K562 (cell line): ENCODE measurements around the gene EEPD1. TPM values are rescaled to one million over a fixed set of nuclear protein-coding genes. Genes with fewer than 3 reads are reported as not detected.

Experiments
- ATAC-seq: fragments of 200-7000 bp; cut with Tn5 transposase; 3 replicates; pipeline ENCODE4 v1.9.1; 2020; ENCODE audit warnings: moderate library complexity
- BruUV-seq: library from RNA; stranded (reverse); fragments of 400-500 nt; replicated peaks from 2 replicates; lab custom pipeline; 2021; lab: Mats Ljungman, UMichigan
- CTCF ChIA-PET: fragments of 300-600 bp; formaldehyde crosslinking; extraction: SDS; loops from one replicate; lab custom pipeline; 2021; ENCODE audit warnings: low intra/inter-chr PET ratio; lab: Yijun Ruan, JAX
- POLR2A ChIA-PET: fragments of 300-600, 350-650 bp; sonication (Branson Sonifier 250); formaldehyde crosslinking; extraction: SDS; loops from one replicate; lab custom pipeline; 2021; ENCODE audit warnings: antibody characterized with exemption, inconsistent platforms; lab: Yijun Ruan, JAX
- DNase-seq, 4 experiments: peaks; one replicate each; pipeline versions ENCODE4 v3.0.0 to v3.0.0-alpha.2; 2011 to 2018; ENCODE audit warnings: low spot score in 3 of 4, mixed read lengths in 3 of 4; ENCODE audit errors: extremely low read depth in 1 of 4
- FAIRE-seq: peaks from 2 replicates; lab custom pipeline; 2011; peaks lifted over from hg19 to GRCh38; lab: Jason Lieb, UNC
- H2AFZ ChIP-seq: 2 replicates; pipeline ENCODE4 v1.6.0; 2011; ENCODE audit warnings: low read depth, low read length, control low read depth, inconsistent platforms
- H3K27ac ChIP-seq: fragments of 200-600 bp; 3 replicates; pipeline ENCODE4 v1.8.0; 2011; ENCODE audit warnings: low read depth, mild to moderate bottlenecking, control low read depth, inconsistent platforms, low read length, moderate library complexity, mixed read lengths; ENCODE audit errors: extremely low read depth
- H3K27me3 ChIP-seq, 2 experiments: fragments of 300-600 bp in 1 of 2; 2 replicates in 1 of 2; 3 replicates in 1 of 2; pipeline versions ENCODE4 v1.6.0 to v1.8.0; 2011; ENCODE audit warnings: inconsistent platforms in 2 of 2, low read length in 2 of 2, mild to moderate bottlenecking in 1 of 2, mixed read lengths in 1 of 2, moderate library complexity in 1 of 2; ENCODE audit not compliant: control insufficient read depth in 2 of 2, insufficient read depth in 2 of 2
- H3K36me3 ChIP-seq: fragments of 300-600 bp; 3 replicates; pipeline ENCODE4 v1.8.0; 2011; ENCODE audit warnings: mild to moderate bottlenecking, low read length, inconsistent platforms; ENCODE audit not compliant: control insufficient read depth, insufficient read depth
- H3K4me1 ChIP-seq, 2 experiments: fragments of 200-600 bp in 1 of 2; replicated peaks in 1 of 2; 2 replicates in 1 of 2; 3 replicates in 1 of 2; pipeline versions ENCODE4 v1.5.1 to v1.8.0; 2011; ENCODE audit warnings: inconsistent platforms in 2 of 2, low read length in 2 of 2, mild to moderate bottlenecking in 1 of 2, mixed read lengths in 1 of 2, moderate library complexity in 1 of 2; ENCODE audit not compliant: control insufficient read depth in 2 of 2, insufficient read depth in 2 of 2
- H3K4me2 ChIP-seq: 2 replicates; pipeline ENCODE4 v1.6.1; 2011; ENCODE audit warnings: low read length, control low read depth, inconsistent platforms, mixed read lengths; ENCODE audit not compliant: insufficient read depth
- H3K4me3 ChIP-seq: fragments of 200-600 bp; sonication (generic), shearing (Covaris generic); 2 replicates; pipeline ENCODE4 v1.5.1; 2016; ENCODE audit warnings: control low read depth, inconsistent platforms
- H3K79me2 ChIP-seq: fragments of 200-600 bp; 3 replicates; pipeline ENCODE4 v1.8.0; 2011; ENCODE audit warnings: low read length, inconsistent platforms; ENCODE audit not compliant: control insufficient read depth, insufficient read depth
- H3K9ac ChIP-seq, 2 experiments: 2 replicates each; pipeline versions ENCODE4 v1.6.0 to v1.6.1; 2011; ENCODE audit warnings: low read depth in 2 of 2, low read length in 2 of 2, control low read depth in 1 of 2, inconsistent platforms in 1 of 2, mild to moderate bottlenecking in 1 of 2, mixed read lengths in 1 of 2; ENCODE audit not compliant: insufficient read depth in 1 of 2
- H3K9me1 ChIP-seq: one replicate; pipeline ENCODE4 v1.6.0; 2011; ENCODE audit warnings: inconsistent platforms, mild to moderate bottlenecking, low read length, moderate library complexity; ENCODE audit not compliant: control insufficient read depth, insufficient read depth
- H3K9me3 ChIP-seq: replicated peaks from 2 replicates; pipeline ENCODE4 v1.5.1; 2011; ENCODE audit warnings: low read depth, low read length, inconsistent platforms; ENCODE audit not compliant: control insufficient read depth, insufficient read depth
- H4K20me1 ChIP-seq: replicated peaks from 2 replicates; pipeline ENCODE4 v1.6.1; 2011; ENCODE audit warnings: low read length, inconsistent platforms, mixed read lengths; ENCODE audit not compliant: control insufficient read depth, insufficient read depth
- CHD2 ChIP-seq: IDR thresholded peaks from 2 replicates; pipeline ENCODE4 v1.6.1; 2011; ENCODE audit warnings: low read depth, low read length
- ELF2 ChIP-seq: fragments of 250-450 bp; sonication (Bioruptor Pico); IDR thresholded peaks from 2 replicates; pipeline ENCODE4 v1.5.0; 2021; ENCODE audit warnings: mild to moderate bottlenecking
- ELF4 ChIP-seq: fragments of 450-650 bp; formaldehyde crosslinking; IDR thresholded peaks from 2 replicates; pipeline ENCODE4 v1.4.0; 2022; ENCODE audit warnings: missing genetic modification characterization
- ERF ChIP-seq: fragments of 450-650 bp; formaldehyde crosslinking; IDR thresholded peaks from 2 replicates; pipeline ENCODE4 v1.4.0; 2020; ENCODE audit warnings: mild to moderate bottlenecking, mixed read lengths
- NR3C1 ChIP-seq: sonication (generic); formaldehyde crosslinking; IDR thresholded peaks from 2 replicates; pipeline ENCODE4 v1.8.1; 2022; ENCODE audit warnings: missing genetic modification reagents
- POLR2A ChIP-seq: fragments of 450-650 bp; conservative IDR thresholded peaks from 2 replicates; pipeline ENCODE4 v1.6.1; 2016
- RFX7 ChIP-seq: fragments of 250-450 bp; sonication (Bioruptor Pico); IDR thresholded peaks from 2 replicates; pipeline ENCODE4 v1.5.1; 2021; ENCODE audit warnings: mild to moderate bottlenecking
- SNRNP70 ChIP-seq: fragments of 200-400 bp; formaldehyde crosslinking; optimal IDR thresholded peaks from 2 replicates; pipeline ENCODE3; 2017; ENCODE audit warnings: low read depth, low read length
- TEAD4 ChIP-seq, 2 experiments: sonication (generic) in 1 of 2; formaldehyde crosslinking in 1 of 2; IDR thresholded peaks; 2 replicates each; pipeline versions ENCODE4 v1.6.1 to v1.8.0; 2012 to 2022; ENCODE audit warnings: borderline replicate concordance in 1 of 2, inconsistent platforms in 1 of 2, low read length in 1 of 2, mild to moderate bottlenecking in 1 of 2, missing genetic modification reagents in 1 of 2
- TFAM ChIP-seq: fragments of 250-450 bp; sonication (Bioruptor Pico); conservative IDR thresholded peaks from 2 replicates; pipeline ENCODE4 v1.5.0; 2021; ENCODE audit warnings: mild to moderate bottlenecking, moderate library complexity
- ZNF778 ChIP-seq: fragments of 450-650 bp; formaldehyde crosslinking; IDR thresholded peaks from 2 replicates; pipeline ENCODE4 v1.4.0; 2020; ENCODE audit warnings: mild to moderate bottlenecking, moderate library complexity
- whole genome bisulfite sequencing: fragments of 100-300 bp; shearing (Covaris generic); methylation state at CpG from one replicate; pipeline ENCODE4 v1.1.6; 2016; ENCODE audit warnings: low coverage, mixed read lengths; ENCODE audit not compliant: insufficient coverage; ENCODE audit errors: missing lambda C conversion rate; 5-methylcytosine and 5-hydroxymethylcytosine counted together
- in situ Hi-C: fragments of 300-500 bp; cut with MboI; formaldehyde crosslinking; loops from 4 replicates; pipeline ENCODE4 v1.15.0; 2018; ENCODE audit warnings: inconsistent platforms, mixed read lengths
- intact Hi-C: fragments of 100-400 bp; cut with micrococcal nuclease; formaldehyde crosslinking; loops from 2 replicates; pipeline ENCODE4 v1.14.2; 2022
- polyA plus RNA-seq, 8 experiments: library from polyadenylated mRNA; depleted of rRNA in 4 of 8; stranded (reverse) in 5 of 8; unstranded in 3 of 8; fragments of >200 nt; fragmentation: Nextera tagmentation in 2 of 8; fragmentation: Illumina TruSeq in 1 of 8; extraction: Ambion mirVana in 2 of 8; extraction: Trizol in 1 of 8; gene quantifications; 2 replicates each; pipeline versions ENCODE4 v1.2.1 to v1.2.3, GENCODE V29; 2011 to 2014; ENCODE audit warnings: inconsistent platforms in 1 of 8, missing spikeins in 1 of 8
- total RNA-seq, 7 experiments: library from RNA; depleted of rRNA in 6 of 7; stranded (reverse); fragments of >200 nt in 6 of 7; fragmentation: Illumina TruSeq in 2 of 7; extraction: Trizol in 2 of 7; gene quantifications; 2 replicates each; pipeline versions ENCODE4 v1.2.1 to v1.2.3, GENCODE V29; 2011 to 2021; ENCODE audit warnings: low replicate concordance in 1 of 7

Gene EEPD1
- total and polyA plus RNA-seq, 9 of the 15 experiments (the other 6 are each of a cell fraction or from before 2014, with no cell fraction given): 0.01 to 1.5 (median 0.74) TPM; not detected in 1

GRCh38 chr7:36192877-36193276 lies 39.8 kb downstream of the EEPD1 start:
- Histone ChIP-seq H3K9me1 (no peaks in the 10 kb centered on the region), H3K27me3 (peaks cover 18 to 41% of the 10 kb centered on the region in 2 experiments; a peak in 4 of 5 replicates), H3K4me1 (no peaks in the 10 kb centered on the region), H3K79me2 (no peaks in the 10 kb centered on the region), H3K4me3 (no peak overlapping the region), H3K9ac (no peak overlapping the region), H3K9me3 (no peaks in the 10 kb centered on the region), H3K36me3 (no peaks in the 10 kb centered on the region), H3K27ac (no peak overlapping the region), H2AFZ (no peak overlapping the region), H4K20me1 (no peaks in the 10 kb centered on the region; the same call in 1 of the 2 replicates), H3K4me2 (no peak overlapping the region)
- CTCF ChIA-PET: no interaction called here
- TF ChIP-seq CHD2 (no peak), ELF2 (CRISPR knock-in tag) (no peak), NR3C1 (CRISPR knock-in tag) (no peak), SNRNP70 (no peak), ERF (CRISPR knock-in tag) (no peak), POLR2A (no peak), ELF4 (CRISPR knock-in tag) (no peak), ZNF778 (CRISPR knock-in tag) (no peak), TFAM (CRISPR knock-in tag) (no peak), TEAD4 (IDR thresholded peaks at IDR 0.05; ENCODE audit: low read length) (no peak), TEAD4 (CRISPR knock-in tag; IDR thresholded peaks at IDR 0.05; ENCODE audit: borderline replicate concordance) (no peak), RFX7 (CRISPR knock-in tag) (no peak)
- ATAC-seq (no peak), FAIRE-seq (no peak), DNase-seq (no peak)
- BruUV-seq: no TSS peak
- intact Hi-C loops (no loop called here), in situ Hi-C loops (no loop called here)
- WGBS: 7% methylated on average over 7 of the region's 7 CpGs
- POLR2A ChIA-PET: no interaction called here
